ENCODE measurements around the gene FRMPD2. TPM values are rescaled to one million over a fixed set of nuclear protein-coding genes. Genes with fewer than 3 reads are reported as not detected.

FRMPD2 gene
- total and polyA plus RNA-seq, 4 donors, result 0.28 TPM; not detected in 3

Other genes with a start within 250 kb of the FRMPD2 start
- 10 to 100 TPM; 23.7 to 51.6 TPM for gene MAPK8, start 32.0 kb upstream of the FRMPD2 start, total RNA-seq
- gene MAPK8, start 32.0 kb upstream of the FRMPD2 start, polyA plus RNA-seq, result 10 to 100 TPM; 14.9 to 26.0 TPM